Kidney (tissue), 14 donors: ENCODE results near the gene PPP2R3B. TPM values are rescaled to one million over a fixed set of nuclear protein-coding genes. Genes with fewer than 3 reads are reported as not detected.
"Not testable (repeated sequence)": the region's sequence is repeated elsewhere in the genome, so short reads cannot be mapped to it uniquely, and the experiment has no call there.

ENCODE experiments used
- DNase-seq, 5 donors: peaks; one replicate each; pipeline ENCODE4 v3.0.0-alpha.2; 2013 to 2020
- FAIRE-seq: peaks from 2 replicates; lab custom pipeline; 2012; peaks lifted over from hg19 to GRCh38; lab: Jason Lieb, UNC
- H3K27ac ChIP-seq, 2 donors: one replicate each; pipeline ENCODE4 v1.7.0; 2013; ENCODE audit warnings: low read depth in 2 of 2, low read length in 2 of 2, inconsistent platforms in 1 of 2
- H3K27me3 ChIP-seq: one replicate; pipeline ENCODE4 v1.7.1; 2013; ENCODE audit warnings: low read length, inconsistent platforms; ENCODE audit not compliant: control insufficient read depth, insufficient read depth
- H3K36me3 ChIP-seq, 3 donors: one replicate each; pipeline versions ENCODE4 v1.7.0 to v1.7.1; 2013; ENCODE audit warnings: low read length in 3 of 3, control low read depth in 1 of 3, inconsistent platforms in 1 of 3; ENCODE audit not compliant: insufficient read depth in 3 of 3, control insufficient read depth in 2 of 3
- H3K4me1 ChIP-seq, 3 donors: one replicate each; pipeline versions ENCODE4 v1.7.0 to v1.7.1; 2013; ENCODE audit warnings: low read length in 3 of 3, inconsistent platforms in 1 of 3, low read depth in 1 of 3; ENCODE audit not compliant: control insufficient read depth in 2 of 3, insufficient read depth in 2 of 3
- H3K4me3 ChIP-seq, 3 donors: one replicate each; pipeline versions ENCODE4 v1.7.0 to v1.8.1; 2013; ENCODE audit warnings: low read length in 3 of 3, control low read depth in 1 of 3, inconsistent platforms in 1 of 3
- H3K9ac ChIP-seq, 3 donors: one replicate each; pipeline versions ENCODE4 v1.7.0 to v1.7.1; 2013; ENCODE audit warnings: low read length in 3 of 3, control low read depth in 1 of 3, inconsistent platforms in 1 of 3
- H3K9me3 ChIP-seq, 3 donors: one replicate each; pipeline versions ENCODE4 v1.7.0 to v1.7.1; 2013; ENCODE audit warnings: low read length in 3 of 3, control low read depth in 1 of 3, inconsistent platforms in 1 of 3; ENCODE audit not compliant: control insufficient read depth in 2 of 3, insufficient read depth in 1 of 3
- CTCF ChIP-seq: IDR thresholded peaks from 3 replicates; pipeline ENCODE4 v1.5.1; 2012; ENCODE audit warnings: mild to moderate bottlenecking, moderate library complexity, borderline replicate concordance; ENCODE audit not compliant: insufficient read depth; ENCODE audit errors: extremely low read depth
- intact Hi-C: fragments of 100-400 bp; cut with DNase I; formaldehyde crosslinking; loops from one replicate; pipeline ENCODE4 v1.11.1; 2022
- polyA plus RNA-seq: library from polyadenylated mRNA; stranded (reverse); fragments of 350-450 nt; fragmentation: Illumina TruSeq; extraction: RNeasy Lipid Tissue Mini Kit (QIAGEN cat#74804); gene quantifications from one replicate; pipeline ENCODE4 v1.2.3, GENCODE V29; 2014; ENCODE audit warnings: low read depth, low replicate concordance; ENCODE audit not compliant: insufficient read depth
- total RNA-seq: library from RNA; stranded (reverse); fragmentation: NEBNext Ultra II Directional; extraction: Animal tissue kit (Norgen Biotek cat#: 25700); gene quantifications from one replicate; pipeline ENCODE4 v1.2.1, GENCODE V29; 2021
- donor health status: control.
- donor health status: control.
- donor health status: control.
- donor health status: control.
- donor health status: control.
- donor health status: DM: yes; HTN: yes; CAD: no.
- donor health status: Normal renal cell carcinoma (clear cell type).

Gene PPP2R3B
- total and polyA plus RNA-seq, 2 donors from 2014 or later = 14.1 to 14.4 TPM

DNA sequence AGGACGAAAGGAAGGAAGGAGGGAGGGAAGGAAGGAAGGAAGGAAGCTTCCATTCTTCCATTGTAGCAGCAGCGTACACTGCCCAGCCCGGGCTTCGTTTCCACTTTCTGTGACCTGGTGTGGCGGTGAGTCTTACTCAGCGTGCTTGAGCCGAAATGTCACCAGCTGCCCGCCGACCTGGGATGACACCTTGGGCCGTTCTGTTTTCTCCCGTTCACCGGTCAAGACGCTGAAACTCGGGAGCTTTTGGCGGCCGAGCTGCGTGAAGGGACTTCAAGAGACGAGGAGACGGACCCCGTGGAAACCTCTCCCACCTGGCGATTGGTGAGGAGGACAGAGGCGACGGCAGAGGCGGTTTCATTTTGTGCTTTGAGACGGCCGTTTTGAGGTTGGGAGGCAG is 47.1 kb upstream of the PPP2R3B start:
- peak in 1 of 5 donors; percentile 66 for DNase-seq
- TF ChIP-seq CTCF = no peak

DNA sequence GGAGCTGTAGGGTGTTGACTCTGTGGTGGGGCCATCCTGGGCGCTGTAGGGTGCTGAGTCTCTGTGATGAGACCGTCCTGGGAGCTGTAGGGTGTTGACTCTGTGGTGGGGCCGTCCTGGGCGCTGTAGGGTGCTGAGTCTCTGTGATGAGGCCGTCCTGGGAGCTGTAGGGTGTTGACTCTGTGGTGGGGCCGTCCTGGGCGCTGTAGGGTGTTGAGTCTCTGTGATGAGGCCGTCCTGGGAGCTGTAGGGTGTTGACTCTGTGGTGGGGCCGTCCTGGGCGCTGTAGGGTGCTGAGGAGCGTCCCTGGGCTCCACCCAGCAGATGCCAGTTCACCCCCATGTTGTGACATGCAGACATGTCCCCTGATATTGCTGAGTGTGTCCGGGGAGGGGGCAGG is 46.0 kb upstream of the PPP2R3B start:
- DNase-seq, H3K4me1 ChIP-seq, H3K9ac ChIP-seq, H3K27me3 ChIP-seq, H3K4me3 ChIP-seq, H3K9me3 ChIP-seq, H3K27ac ChIP-seq, intact Hi-C loops, H3K36me3 ChIP-seq, FAIRE-seq: not testable (repeated sequence)

More for the DNA sequence above, 47.1 kb upstream of the PPP2R3B start:
- intact Hi-C loops = no loop called here
- no peaks in the 10 kb centered on the region for H3K4me1 ChIP-seq
- H3K4me3 ChIP-seq = no peak overlapping the region
- H3K9ac ChIP-seq = no peak overlapping the region
- no peaks in the 10 kb centered on the region for H3K36me3 ChIP-seq
- H3K9me3 ChIP-seq = no peaks in the 10 kb centered on the region
- FAIRE-seq = no peak
- H3K27ac ChIP-seq = no peak overlapping the region
- H3K27me3 ChIP-seq = peaks cover 4% of the 10 kb centered on the region

DNA sequence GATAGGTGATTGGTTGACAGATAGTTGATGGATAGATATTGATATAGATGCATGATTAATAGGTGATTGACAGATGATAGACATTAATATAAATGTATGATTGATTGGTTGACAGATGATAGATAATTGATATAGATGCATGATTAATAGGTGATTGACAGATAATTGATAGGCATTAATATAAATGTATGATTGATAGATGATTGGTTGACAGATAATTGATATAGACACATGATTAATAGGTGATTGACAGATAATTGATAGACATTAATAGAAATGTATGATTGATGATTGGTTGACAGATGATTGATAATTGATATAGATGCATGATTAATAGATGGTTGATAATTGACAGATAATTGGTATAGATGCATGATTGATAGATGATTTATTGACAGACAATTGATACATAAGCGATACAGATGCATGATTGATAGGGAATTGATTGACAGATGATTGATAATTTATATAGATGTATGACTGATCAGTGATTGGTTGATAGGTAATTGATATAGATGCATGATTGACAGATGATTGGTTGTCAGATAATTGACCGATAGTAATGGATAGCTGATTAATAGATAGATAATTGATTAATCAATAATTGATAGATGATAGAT is 44.9 kb upstream of the PPP2R3B start:
- H3K36me3 ChIP-seq = no peaks in the 10 kb centered on the region
- TF ChIP-seq CTCF = no peak
- H3K27me3 ChIP-seq = peaks cover 6% of the 10 kb centered on the region
- no peaks in the 10 kb centered on the region for H3K4me1 ChIP-seq
- H3K4me3 ChIP-seq = no peak overlapping the region
- H3K9me3 ChIP-seq = no peaks in the 10 kb centered on the region
- DNase-seq (no peak), FAIRE-seq (no peak)
- H3K9ac ChIP-seq = no peak overlapping the region
- intact Hi-C loops = no loop called here
- no peak overlapping the region for H3K27ac ChIP-seq

GRCh38 chrX:431056-431455 is 44.3 kb upstream of the PPP2R3B start:
- Histone ChIP-seq H3K36me3 (no peaks in the 10 kb centered on the region), H3K4me1 (no peaks in the 10 kb centered on the region), H3K4me3 (no peak overlapping the region), H3K9ac (no peak overlapping the region), H3K27ac (no peak overlapping the region), H3K9me3 (no peaks in the 10 kb centered on the region), H3K27me3 (peaks cover 6% of the 10 kb centered on the region)
- intact Hi-C loops = no loop called here
- TF ChIP-seq CTCF = no peak
- FAIRE-seq (no peak), DNase-seq (peak in 3 of 5 donors; percentile 13 to 60 (median 51))
